ENCODE measurements around the gene TNPO1.

Gene TNPO1

DNA sequence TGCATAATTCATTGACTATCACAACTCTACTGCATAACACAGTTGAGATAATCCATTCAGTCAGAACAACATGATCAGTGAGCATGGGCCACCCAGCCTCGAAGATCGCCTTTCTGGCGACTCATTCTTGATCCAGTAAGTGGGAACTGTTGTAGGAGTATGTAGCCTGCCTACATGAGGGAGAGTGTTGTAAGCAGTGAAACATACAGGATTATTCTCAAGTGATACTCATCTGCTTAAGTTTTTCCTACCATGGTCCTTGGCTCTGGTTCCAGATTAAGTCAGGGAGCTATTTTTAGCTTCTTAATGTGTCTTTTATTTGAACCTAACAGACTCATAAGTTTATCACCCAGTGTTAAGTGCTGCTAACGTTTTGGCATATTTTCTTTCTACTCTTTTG is 44.0 kb downstream of the TNPO1 start:
- Histone ChIP-seq H3K4me3 (ENCODE audit: control insufficient read depth in 1 of 7, extremely low read depth in 1 of 7, insufficient read depth in 4 of 7, low read depth in 2 of 7, low read length in 6 of 7) (no peak overlapping the region), H3K27ac (ENCODE audit: insufficient read depth in 1 of 2, low read depth in 1 of 2, low read length in 2 of 2, poor library complexity in 1 of 2, severe bottlenecking in 2 of 2) (no peak overlapping the region), H3K4me1 (ENCODE audit: control extremely low read depth in 1 of 4, control insufficient read depth in 4 of 4, insufficient read depth in 4 of 4, low read length in 3 of 4) (no peaks in the 10 kb centered on the region), H3K27me3 (replicated peaks in 2 of 5; ENCODE audit: control insufficient read depth in 4 of 5, insufficient read depth in 5 of 5, low read length in 4 of 5) (no peaks in the 10 kb centered on the region), H3K9me3 (ENCODE audit: control extremely low read depth in 1 of 5, control insufficient read depth in 4 of 5, insufficient read depth in 2 of 5, low read depth in 1 of 5, low read length in 4 of 5) (no peaks in the 10 kb centered on the region), H3K36me3 (ENCODE audit: control insufficient read depth in 4 of 4, insufficient read depth in 4 of 4, low read length in 3 of 4) (peaks cover 33 to 81% (median 59%) of the 10 kb centered on the region in 4 experiments)
- 94% methylated on average over 3 of the region's 4 CpGs for WGBS (ENCODE audit: insufficient coverage)
- CTCF ChIA-PET, result interaction anchor here (1.8 kb wide), 1 partner anchor 11 kb away, joined by 4 read pairs; no protein-coding TSS in a partner anchor
- DNase-seq, result no peak
- POLR2A ChIA-PET, result no interaction called here

DNA sequence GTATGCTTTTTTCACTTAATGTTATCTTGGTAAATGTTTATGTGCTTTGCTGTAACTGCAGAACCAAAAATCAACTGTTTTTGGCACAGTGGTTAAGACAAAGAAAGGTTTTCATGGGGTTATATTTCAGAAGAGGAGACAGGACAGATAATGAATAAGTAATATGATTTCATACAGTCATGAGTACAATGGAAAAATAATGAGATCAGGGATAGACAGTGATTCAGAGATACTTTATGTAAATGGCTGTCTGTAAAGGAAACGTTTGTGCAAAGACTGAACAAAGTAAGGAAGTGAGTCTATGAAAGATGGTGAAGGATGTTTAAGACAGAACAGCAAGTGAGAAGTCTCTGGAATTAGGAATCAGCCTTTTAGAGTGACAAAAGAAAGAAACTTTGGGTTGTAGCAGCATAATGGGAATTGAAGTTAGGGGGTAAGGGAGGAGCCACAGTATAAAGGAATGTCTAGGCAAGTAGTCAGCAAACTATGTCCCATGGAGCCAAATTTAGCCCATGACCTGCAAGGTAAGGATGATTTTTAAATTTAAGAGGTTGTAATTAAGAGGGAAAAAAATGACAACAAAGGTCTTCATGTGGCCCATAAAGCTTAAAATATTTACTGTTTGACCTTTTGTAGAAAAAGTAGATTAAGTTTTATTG is 55.0 kb downstream of the TNPO1 start:
- no peak for DNase-seq
- CTCF ChIA-PET, result no interaction called here

DNA sequence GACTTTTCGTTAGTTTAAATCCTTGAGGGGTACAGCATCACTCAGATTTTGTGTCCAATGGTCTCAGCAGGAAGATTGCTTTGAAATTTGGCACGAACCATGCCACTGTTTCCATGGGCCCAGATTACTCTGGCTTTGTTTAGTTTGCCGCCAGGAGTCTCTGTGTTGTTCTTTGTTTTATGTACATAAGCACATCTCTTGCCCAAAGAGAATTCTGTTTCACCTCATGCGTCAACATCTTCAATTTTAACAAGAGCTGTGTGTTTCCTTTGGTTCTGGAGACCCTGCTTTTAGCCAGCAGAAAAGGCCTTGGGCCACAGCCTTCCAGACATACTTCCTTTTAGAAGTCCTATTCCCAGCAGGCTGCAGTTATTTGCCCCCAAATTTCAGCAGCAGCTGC is 62.4 kb downstream of the TNPO1 start:
- Histone ChIP-seq H3K4me3 (ENCODE audit: control insufficient read depth in 1 of 7, extremely low read depth in 1 of 7, insufficient read depth in 4 of 7, low read depth in 2 of 7, low read length in 6 of 7) (no peak overlapping the region), H3K27me3 (replicated peaks in 2 of 5; ENCODE audit: control insufficient read depth in 4 of 5, insufficient read depth in 5 of 5, low read length in 4 of 5) (no peaks in the 10 kb centered on the region), H3K4me1 (ENCODE audit: control extremely low read depth in 1 of 4, control insufficient read depth in 4 of 4, insufficient read depth in 4 of 4, low read length in 3 of 4) (no peaks in the 10 kb centered on the region), H3K9me3 (ENCODE audit: control extremely low read depth in 1 of 5, control insufficient read depth in 4 of 5, insufficient read depth in 2 of 5, low read depth in 1 of 5, low read length in 4 of 5) (no peaks in the 10 kb centered on the region), H3K36me3 (ENCODE audit: control insufficient read depth in 4 of 4, insufficient read depth in 4 of 4, low read length in 3 of 4) (peaks cover 16 to 82% (median 49%) of the 10 kb centered on the region in 4 experiments), H3K27ac (ENCODE audit: insufficient read depth in 1 of 2, low read depth in 1 of 2, low read length in 2 of 2, poor library complexity in 1 of 2, severe bottlenecking in 2 of 2) (no peak overlapping the region)
- ChIA-PET POLR2A (no interaction called here), CTCF (no interaction called here)
- DNase-seq, result no peak
- WGBS (ENCODE audit: insufficient coverage), result 95% methylated on average over 2 of the region's 4 CpGs

More for the DNA sequence above, 55.0 kb downstream of the TNPO1 start:
- WGBS (ENCODE audit: insufficient coverage), result 100% methylated on average over 1 of the region's 1 CpG
- Histone ChIP-seq H3K27me3 (replicated peaks in 2 of 5; ENCODE audit: control insufficient read depth in 4 of 5, insufficient read depth in 5 of 5, low read length in 4 of 5) (no peaks in the 10 kb centered on the region), H3K9me3 (ENCODE audit: control extremely low read depth in 1 of 5, control insufficient read depth in 4 of 5, insufficient read depth in 2 of 5, low read depth in 1 of 5, low read length in 4 of 5) (no peaks in the 10 kb centered on the region), H3K4me1 (ENCODE audit: control extremely low read depth in 1 of 4, control insufficient read depth in 4 of 4, insufficient read depth in 4 of 4, low read length in 3 of 4) (no peaks in the 10 kb centered on the region), H3K36me3 (ENCODE audit: control insufficient read depth in 4 of 4, insufficient read depth in 4 of 4, low read length in 3 of 4) (peaks cover 16 to 71% (median 45%) of the 10 kb centered on the region in 4 experiments), H3K4me3 (ENCODE audit: control insufficient read depth in 1 of 7, extremely low read depth in 1 of 7, insufficient read depth in 4 of 7, low read depth in 2 of 7, low read length in 6 of 7) (no peak overlapping the region), H3K27ac (ENCODE audit: insufficient read depth in 1 of 2, low read depth in 1 of 2, low read length in 2 of 2, poor library complexity in 1 of 2, severe bottlenecking in 2 of 2) (no peak overlapping the region)
- POLR2A ChIA-PET, result no interaction called here

DNA sequence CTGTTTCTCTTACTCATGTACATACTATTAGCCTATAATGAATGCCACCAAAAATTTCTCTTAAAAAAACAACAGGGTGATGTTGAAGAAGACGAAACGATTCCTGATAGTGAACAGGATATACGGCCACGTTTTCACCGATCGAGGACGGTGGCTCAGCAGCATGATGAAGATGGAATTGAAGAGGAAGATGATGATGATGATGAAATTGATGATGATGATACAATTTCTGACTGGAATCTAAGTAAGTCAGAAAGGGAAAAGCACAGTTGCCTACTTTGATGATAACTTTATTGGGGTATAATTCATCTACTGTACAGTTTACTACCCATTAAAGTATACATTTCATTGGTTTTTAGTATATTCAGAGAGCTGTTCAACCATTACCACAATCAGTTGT is 66.5 kb downstream of the TNPO1 start:
- no peaks in the 10 kb centered on the region for H3K9me3 ChIP-seq (ENCODE audit: control extremely low read depth in 1 of 5, control insufficient read depth in 4 of 5, insufficient read depth in 2 of 5, low read depth in 1 of 5, low read length in 4 of 5)
- H3K4me3 ChIP-seq (ENCODE audit: control insufficient read depth in 1 of 7, extremely low read depth in 1 of 7, insufficient read depth in 4 of 7, low read depth in 2 of 7, low read length in 6 of 7), result no peak overlapping the region
- CTCF ChIA-PET, result no interaction called here
- H3K27ac ChIP-seq (ENCODE audit: insufficient read depth in 1 of 2, low read depth in 1 of 2, low read length in 2 of 2, poor library complexity in 1 of 2, severe bottlenecking in 2 of 2), result no peak overlapping the region
- no peak for DNase-seq
- POLR2A ChIA-PET, result no interaction called here
- H3K36me3 ChIP-seq (ENCODE audit: control insufficient read depth in 4 of 4, insufficient read depth in 4 of 4, low read length in 3 of 4), result peaks cover 11 to 87% (median 63%) of the 10 kb centered on the region in 4 experiments
- H3K27me3 ChIP-seq (replicated peaks in 2 of 5; ENCODE audit: control insufficient read depth in 4 of 5, insufficient read depth in 5 of 5, low read length in 4 of 5), result no peaks in the 10 kb centered on the region
- 98% methylated on average over 7 of the region's 7 CpGs for WGBS (ENCODE audit: insufficient coverage)
- no peaks in the 10 kb centered on the region for H3K4me1 ChIP-seq (ENCODE audit: control extremely low read depth in 1 of 4, control insufficient read depth in 4 of 4, insufficient read depth in 4 of 4, low read length in 3 of 4)

DNA sequence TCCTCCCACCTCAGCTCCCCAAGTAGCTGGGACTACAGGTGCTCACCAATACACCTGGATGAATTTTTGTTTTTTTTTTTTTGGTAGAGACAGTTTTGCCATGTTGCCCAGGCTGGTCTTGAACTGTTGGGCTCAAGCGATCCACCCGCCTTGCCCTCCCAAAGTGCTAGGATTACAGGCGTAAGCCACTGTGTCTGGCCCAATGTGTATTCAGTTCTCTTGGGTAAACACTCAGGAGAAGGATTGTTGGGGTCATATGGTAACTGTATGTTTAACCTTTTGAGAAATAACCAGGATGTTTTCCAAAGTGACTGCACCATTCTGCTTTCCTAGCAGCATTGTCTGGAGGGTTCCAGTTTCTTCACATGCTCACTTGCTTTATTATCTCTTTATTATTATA is 67.4 kb downstream of the TNPO1 start:
- Histone ChIP-seq H3K27me3 (replicated peaks in 2 of 5; ENCODE audit: control insufficient read depth in 4 of 5, insufficient read depth in 5 of 5, low read length in 4 of 5) (no peaks in the 10 kb centered on the region), H3K9me3 (ENCODE audit: control extremely low read depth in 1 of 5, control insufficient read depth in 4 of 5, insufficient read depth in 2 of 5, low read depth in 1 of 5, low read length in 4 of 5) (no peaks in the 10 kb centered on the region), H3K4me3 (ENCODE audit: control insufficient read depth in 1 of 7, extremely low read depth in 1 of 7, insufficient read depth in 4 of 7, low read depth in 2 of 7, low read length in 6 of 7) (no peak overlapping the region), H3K4me1 (ENCODE audit: control extremely low read depth in 1 of 4, control insufficient read depth in 4 of 4, insufficient read depth in 4 of 4, low read length in 3 of 4) (no peaks in the 10 kb centered on the region), H3K36me3 (ENCODE audit: control insufficient read depth in 4 of 4, insufficient read depth in 4 of 4, low read length in 3 of 4) (peaks cover 10 to 87% (median 63%) of the 10 kb centered on the region in 4 experiments), H3K27ac (ENCODE audit: insufficient read depth in 1 of 2, low read depth in 1 of 2, low read length in 2 of 2, poor library complexity in 1 of 2, severe bottlenecking in 2 of 2) (no peak overlapping the region)
- WGBS (ENCODE audit: insufficient coverage), result 100% methylated on average over 3 of the region's 3 CpGs
- POLR2A ChIA-PET, result no interaction called here
- CTCF ChIA-PET, result interaction anchor here (0.7 kb wide), 1 partner anchor 11 kb away, joined by 3 read pairs; no protein-coding TSS in a partner anchor
- no peak for DNase-seq

DNA sequence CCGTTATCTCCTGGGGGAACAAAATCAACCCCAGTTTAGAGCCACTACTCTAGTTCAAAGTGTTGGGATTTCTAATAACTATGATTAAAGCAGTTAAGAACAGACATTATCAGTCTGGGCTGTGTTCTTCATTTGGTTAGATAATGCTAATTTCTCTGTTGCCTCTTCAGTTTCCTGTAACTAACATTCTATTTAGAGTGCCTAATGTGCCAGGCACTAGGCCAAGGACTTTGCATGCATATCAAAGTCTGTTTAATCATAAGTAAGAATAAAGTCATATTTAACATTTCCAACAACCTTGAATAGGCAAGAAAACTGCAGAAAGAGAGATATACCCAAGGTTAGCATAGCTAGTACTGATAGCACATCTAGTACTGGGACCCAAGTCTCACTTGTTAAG is 68.4 kb downstream of the TNPO1 start:
- Histone ChIP-seq H3K27ac (ENCODE audit: insufficient read depth in 1 of 2, low read depth in 1 of 2, low read length in 2 of 2, poor library complexity in 1 of 2, severe bottlenecking in 2 of 2) (no peak overlapping the region), H3K36me3 (ENCODE audit: control insufficient read depth in 4 of 4, insufficient read depth in 4 of 4, low read length in 3 of 4) (peaks cover 13 to 88% (median 62%) of the 10 kb centered on the region in 4 experiments), H3K9me3 (ENCODE audit: control extremely low read depth in 1 of 5, control insufficient read depth in 4 of 5, insufficient read depth in 2 of 5, low read depth in 1 of 5, low read length in 4 of 5) (no peaks in the 10 kb centered on the region), H3K4me3 (ENCODE audit: control insufficient read depth in 1 of 7, extremely low read depth in 1 of 7, insufficient read depth in 4 of 7, low read depth in 2 of 7, low read length in 6 of 7) (no peak overlapping the region), H3K4me1 (ENCODE audit: control extremely low read depth in 1 of 4, control insufficient read depth in 4 of 4, insufficient read depth in 4 of 4, low read length in 3 of 4) (no peaks in the 10 kb centered on the region), H3K27me3 (replicated peaks in 2 of 5; ENCODE audit: control insufficient read depth in 4 of 5, insufficient read depth in 5 of 5, low read length in 4 of 5) (no peaks in the 10 kb centered on the region)
- ChIA-PET CTCF (interaction anchor here (0.5 kb wide), 1 partner anchor 30 kb away, joined by 3 read pairs; no protein-coding TSS in a partner anchor), POLR2A (interaction anchor here (0.6 kb wide), 1 partner anchor 21 kb away, joined by 5 read pairs; no protein-coding TSS in a partner anchor)
- no peak for DNase-seq
- 100% methylated on average over 1 of the region's 1 CpG for WGBS (ENCODE audit: insufficient coverage)

DNA sequence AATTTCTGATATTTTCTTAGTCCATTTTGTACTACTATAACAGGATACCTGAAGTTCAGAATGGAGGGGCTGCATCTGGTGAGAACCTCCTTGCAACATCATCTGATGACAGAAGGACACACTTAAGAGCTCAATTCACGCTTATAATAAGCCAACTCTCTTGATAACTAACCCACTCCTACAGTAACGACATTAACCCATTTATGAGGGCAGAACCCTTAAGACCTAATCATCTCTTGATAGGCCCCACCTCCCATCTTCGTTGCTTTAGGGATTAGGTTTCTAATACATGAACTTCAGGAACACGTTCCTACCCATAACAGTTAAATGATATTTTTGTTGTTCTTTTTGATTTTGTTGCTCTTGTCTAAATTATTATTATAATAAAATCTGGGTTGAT is 69.4 kb downstream of the TNPO1 start:
- Histone ChIP-seq H3K9me3 (ENCODE audit: control extremely low read depth in 1 of 5, control insufficient read depth in 4 of 5, insufficient read depth in 2 of 5, low read depth in 1 of 5, low read length in 4 of 5) (no peaks in the 10 kb centered on the region), H3K36me3 (ENCODE audit: control insufficient read depth in 4 of 4, insufficient read depth in 4 of 4, low read length in 3 of 4) (peaks cover 17 to 92% (median 66%) of the 10 kb centered on the region in 4 experiments), H3K4me1 (ENCODE audit: control extremely low read depth in 1 of 4, control insufficient read depth in 4 of 4, insufficient read depth in 4 of 4, low read length in 3 of 4) (no peaks in the 10 kb centered on the region), H3K27ac (ENCODE audit: insufficient read depth in 1 of 2, low read depth in 1 of 2, low read length in 2 of 2, poor library complexity in 1 of 2, severe bottlenecking in 2 of 2) (no peak overlapping the region), H3K27me3 (replicated peaks in 2 of 5; ENCODE audit: control insufficient read depth in 4 of 5, insufficient read depth in 5 of 5, low read length in 4 of 5) (no peaks in the 10 kb centered on the region), H3K4me3 (ENCODE audit: control insufficient read depth in 1 of 7, extremely low read depth in 1 of 7, insufficient read depth in 4 of 7, low read depth in 2 of 7, low read length in 6 of 7) (no peak overlapping the region)
- DNase-seq, result no peak
- 92% methylated on average over 2 of the region's 4 CpGs for WGBS (ENCODE audit: insufficient coverage)
- POLR2A ChIA-PET, result no interaction called here
- CTCF ChIA-PET, result no interaction called here

Data from common myeloid progenitor, CD34-positive (primary cell).